Upper lobe of left lung (tissue), 6 donors: ENCODE results near the gene ASB1. TPM values are rescaled to one million over a fixed set of nuclear protein-coding genes. Genes with fewer than 3 reads are reported as not detected.

Experiments used
- ATAC-seq, 2 donors: fragments of 200-7000 bp; cut with Tn5 transposase; one replicate each; pipeline ENCODE4 v1.9.1; 2022; ENCODE audit warnings: mild to moderate bottlenecking in 2 of 2, moderate library complexity in 2 of 2; ENCODE audit not compliant: low FRiP score in 2 of 2
- DNase-seq, 2 donors: peaks; one replicate each; pipeline ENCODE4 v3.0.0-alpha.2; 2019 to 2020
- H3K27ac ChIP-seq, 4 donors: fragments of 200-600 bp; sonication (generic); one replicate each; pipeline ENCODE4 v1.5.1; 2016 to 2019
- H3K27me3 ChIP-seq, 4 donors: fragments of 200-600 bp; sonication (generic); one replicate each; pipeline ENCODE4 v1.5.1; 2017 to 2019
- H3K36me3 ChIP-seq, 4 donors: fragments of 200-600 bp; sonication (generic); one replicate each; pipeline ENCODE4 v1.5.1; 2016 to 2019
- H3K4me1 ChIP-seq, 4 donors: fragments of 200-600 bp; sonication (generic); one replicate each; pipeline ENCODE4 v1.5.1; 2018 to 2019
- H3K4me3 ChIP-seq, 4 donors: fragments of 200-600 bp; sonication (generic); one replicate each; pipeline ENCODE4 v1.5.1; 2017 to 2019; ENCODE audit warnings: mild to moderate bottlenecking in 2 of 4, moderate library complexity in 1 of 4
- H3K9me3 ChIP-seq, 4 donors: fragments of 200-600 bp; sonication (generic); one replicate each; pipeline ENCODE4 v1.5.1; 2018 to 2019
- EP300 ChIP-seq, 4 donors: sonication (generic); formaldehyde crosslinking; IDR thresholded peaks; one replicate each; pipeline ENCODE4 v1.5.1; 2017; ENCODE audit warnings: antibody characterized with exemption in 4 of 4, control low read depth in 2 of 4
- POLR2A ChIP-seq, 4 donors: fragments of 450-650 bp; IDR thresholded peaks; one replicate each; pipeline ENCODE4 v1.5.1; 2016 to 2017; ENCODE audit warnings: antibody characterized with exemption in 4 of 4, mild to moderate bottlenecking in 2 of 4
- POLR2AphosphoS5 ChIP-seq, 2 donors: sonication (generic); formaldehyde crosslinking; IDR thresholded peaks; one replicate each; pipeline ENCODE4 v1.5.1; 2017; ENCODE audit warnings: antibody characterized with exemption in 2 of 2
- WGBS, 2 donors: methylation state at CpG; one replicate each; pipeline ENCODE4 v1.1.5; 2017 to 2018; 5-methylcytosine and 5-hydroxymethylcytosine counted together
- total RNA-seq, 6 donors: library from RNA; depleted of rRNA in 4 of 6; stranded (reverse); fragments of >200 nt in 4 of 6; gene quantifications; one replicate each; pipeline versions ENCODE4 v1.1.0 to v1.2.1, GENCODE V29; 2016 to 2021
- TF ChIP-seq, protein P1 (sequence below), 6 experiments: fragments of 450-650 bp in 4 of 6; fragments of 200-600 bp in 2 of 6; sonication (generic) in 2 of 6; IDR thresholded peaks; one replicate each; pipeline ENCODE4 v1.5.1; 2016 to 2019; ENCODE audit warnings: antibody characterized with exemption in 6 of 6
- donor health status: DM: no; HTN: no; CAD: no; lungs with moderate emphysema.
- donor health status: DM: no; HTN: yes; CAD: no; lungs with severe emphysema.

The ASB1 gene
- total RNA-seq, 6 donors from 2014 or later, result 12.7 to 29.4 (median 24.3) TPM

DNA sequence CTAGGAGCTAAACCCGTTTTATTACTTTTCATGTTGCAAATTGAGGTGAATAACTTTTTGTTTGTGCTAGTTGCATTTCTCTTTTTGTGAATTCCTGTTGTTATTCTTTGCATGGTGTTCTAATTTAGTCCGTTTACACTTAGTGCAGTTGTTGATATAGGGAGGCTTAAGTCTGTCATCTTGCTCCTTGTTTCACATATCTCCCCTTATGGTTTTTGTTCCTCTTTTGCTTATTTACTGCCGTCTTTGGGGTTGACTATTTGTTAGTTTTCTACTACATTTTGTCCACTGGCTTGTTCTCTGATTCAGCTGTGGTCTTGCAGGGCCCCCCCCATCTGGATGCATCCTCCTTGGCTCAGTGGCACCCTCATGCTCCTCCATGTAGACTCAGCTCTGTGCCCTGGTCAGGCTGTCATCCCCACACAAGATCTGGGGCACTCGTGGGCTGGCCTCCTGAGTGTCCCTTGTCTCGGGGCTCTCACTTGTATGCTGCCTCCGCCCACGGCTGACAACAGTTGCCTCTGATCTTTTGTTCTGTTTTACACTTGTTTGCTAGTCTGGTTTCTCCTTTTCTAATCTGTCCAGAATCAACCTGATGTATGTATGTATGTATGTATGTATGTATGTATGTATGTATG is 42.9 kb upstream of the ASB1 start:
- ATAC-seq (no peak), DNase-seq (no peak)
- 83 to 88% methylated on average over 7 of the region's 7 CpGs for WGBS, 2 donors
- Histone ChIP-seq H3K36me3 (peaks cover 0 to 5% (median 0%) of the 10 kb centered on the region in 4 donors), H3K9me3 (no peaks in the 10 kb centered on the region), H3K4me3 (no peak overlapping the region), H3K4me1 (peaks cover 8 to 26% (median 22%) of the 10 kb centered on the region in 4 donors), H3K27ac (no peak overlapping the region), H3K27me3 (no peaks in the 10 kb centered on the region)
- TF ChIP-seq, protein P1, sequence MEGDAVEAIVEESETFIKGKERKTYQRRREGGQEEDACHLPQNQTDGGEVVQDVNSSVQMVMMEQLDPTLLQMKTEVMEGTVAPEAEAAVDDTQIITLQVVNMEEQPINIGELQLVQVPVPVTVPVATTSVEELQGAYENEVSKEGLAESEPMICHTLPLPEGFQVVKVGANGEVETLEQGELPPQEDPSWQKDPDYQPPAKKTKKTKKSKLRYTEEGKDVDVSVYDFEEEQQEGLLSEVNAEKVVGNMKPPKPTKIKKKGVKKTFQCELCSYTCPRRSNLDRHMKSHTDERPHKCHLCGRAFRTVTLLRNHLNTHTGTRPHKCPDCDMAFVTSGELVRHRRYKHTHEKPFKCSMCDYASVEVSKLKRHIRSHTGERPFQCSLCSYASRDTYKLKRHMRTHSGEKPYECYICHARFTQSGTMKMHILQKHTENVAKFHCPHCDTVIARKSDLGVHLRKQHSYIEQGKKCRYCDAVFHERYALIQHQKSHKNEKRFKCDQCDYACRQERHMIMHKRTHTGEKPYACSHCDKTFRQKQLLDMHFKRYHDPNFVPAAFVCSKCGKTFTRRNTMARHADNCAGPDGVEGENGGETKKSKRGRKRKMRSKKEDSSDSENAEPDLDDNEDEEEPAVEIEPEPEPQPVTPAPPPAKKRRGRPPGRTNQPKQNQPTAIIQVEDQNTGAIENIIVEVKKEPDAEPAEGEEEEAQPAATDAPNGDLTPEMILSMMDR (IDR thresholded peaks at IDR 0.05), result no peak
- TF ChIP-seq POLR2A (IDR thresholded peaks at IDR 0.05), result no peak
- TF ChIP-seq POLR2AphosphoS5 (IDR thresholded peaks at IDR 0.05), result no peak
- TF ChIP-seq EP300 (IDR thresholded peaks at IDR 0.05), result no peak

DNA sequence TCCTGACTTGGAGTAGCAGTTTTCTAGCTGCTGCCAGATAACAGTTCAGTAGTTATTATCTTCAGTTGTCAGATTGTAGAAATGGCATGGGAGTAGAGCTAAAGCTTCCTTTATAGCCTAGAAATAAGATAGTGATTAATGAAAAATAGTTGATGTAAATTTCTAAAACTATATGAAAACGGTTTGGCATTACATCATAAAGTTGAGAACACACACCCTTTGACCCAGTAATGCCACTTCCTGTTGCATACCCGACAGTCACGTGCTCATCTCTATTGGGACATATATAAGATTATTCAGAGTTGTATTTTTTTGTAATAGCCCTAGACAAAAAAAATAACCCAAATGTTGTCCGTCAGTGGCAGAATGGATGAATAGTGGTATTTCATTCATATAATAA is 39.4 kb upstream of the ASB1 start:
- Histone ChIP-seq H3K27ac (peak overlapping the region in 1 of 4 donors; percentile 45), H3K36me3 (no peaks in the 10 kb centered on the region), H3K27me3 (no peaks in the 10 kb centered on the region), H3K4me1 (peaks cover 6 to 9% (median 8%) of the 10 kb centered on the region in 4 donors), H3K9me3 (no peaks in the 10 kb centered on the region), H3K4me3 (no peak overlapping the region)
- WGBS, 2 donors, result 63 to 69% methylated on average over 4 of the region's 4 CpGs
- no peak for DNase-seq
- TF ChIP-seq, protein P1 (IDR thresholded peaks at IDR 0.05), result no peak
- TF ChIP-seq EP300 (IDR thresholded peaks at IDR 0.05) (peak in 1 of 4 donors; percentile 33), POLR2AphosphoS5 (IDR thresholded peaks at IDR 0.05) (peak in 1 of 2 donors; percentile 61)
- ATAC-seq, result peak in 1 of 2 donors; percentile 45

DNA sequence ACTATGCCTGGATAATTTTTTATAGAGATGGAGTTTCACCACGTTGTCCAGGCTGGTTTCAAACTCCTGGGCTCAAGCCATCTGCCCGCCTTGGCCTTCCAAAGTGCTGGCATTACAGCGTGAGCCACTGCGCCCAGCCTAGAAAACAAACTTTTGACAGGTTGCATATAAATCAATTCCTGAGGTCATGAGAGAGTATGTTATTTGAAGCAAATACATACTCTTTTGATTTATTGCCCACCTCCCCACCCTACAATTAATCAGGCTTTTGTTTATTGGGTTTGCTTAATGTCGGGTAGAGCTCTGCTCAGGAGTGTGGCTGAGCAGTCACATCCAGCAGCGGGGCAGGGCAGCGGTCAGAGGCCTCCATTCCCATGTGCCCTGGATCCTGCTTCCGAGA is 37.9 kb upstream of the ASB1 start:
- Histone ChIP-seq H3K4me1 (peaks cover 3 to 8% (median 7%) of the 10 kb centered on the region in 4 donors), H3K27me3 (no peaks in the 10 kb centered on the region), H3K27ac (no peak overlapping the region), H3K4me3 (no peak overlapping the region), H3K9me3 (no peaks in the 10 kb centered on the region), H3K36me3 (no peaks in the 10 kb centered on the region)
- TF ChIP-seq POLR2AphosphoS5 (IDR thresholded peaks at IDR 0.05) (no peak), POLR2A (IDR thresholded peaks at IDR 0.05) (no peak), EP300 (IDR thresholded peaks at IDR 0.05) (no peak)
- TF ChIP-seq, protein P1 (IDR thresholded peaks at IDR 0.05), result no peak
- WGBS, 2 donors, result 72 to 85% methylated on average over 8 of the region's 8 CpGs
- ATAC-seq (no peak), DNase-seq (no peak)

DNA sequence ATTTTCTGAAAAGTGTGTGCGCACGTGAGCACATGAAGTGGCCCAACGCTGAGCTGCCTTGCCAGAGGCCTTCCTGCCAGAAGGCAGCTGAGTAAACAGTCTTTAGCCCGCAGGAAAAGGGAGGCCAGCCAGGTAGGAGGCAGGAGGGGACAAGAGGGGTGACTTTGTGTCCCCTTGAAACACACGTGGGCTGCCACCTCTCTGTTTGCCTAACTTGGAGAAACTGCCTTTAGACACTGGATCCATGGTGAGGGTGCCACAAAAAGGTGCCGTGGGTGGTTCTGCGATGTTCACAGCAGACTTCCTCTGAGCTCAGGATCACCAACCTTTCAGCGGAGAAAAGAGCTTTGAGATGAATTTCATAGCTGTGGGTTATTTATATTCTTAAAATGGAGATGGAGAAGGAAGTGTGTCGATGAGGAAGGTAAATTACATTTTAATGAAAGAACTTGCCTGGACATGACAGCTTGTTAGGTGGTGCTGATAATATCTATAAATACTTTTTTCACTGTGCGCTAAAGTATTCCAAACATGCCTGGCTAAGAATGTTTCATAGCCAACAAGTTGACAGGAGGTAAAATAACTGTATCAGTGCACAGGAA is 36.6 kb upstream of the ASB1 start:
- peak; percentile 38 to 85 for ATAC-seq
- H3K4me1 ChIP-seq, result peaks cover 3 to 8% (median 7%) of the 10 kb centered on the region in 4 donors

More for the DNA sequence above, 36.6 kb upstream of the ASB1 start:
- no peaks in the 10 kb centered on the region for H3K36me3 ChIP-seq
- no peak overlapping the region for H3K4me3 ChIP-seq
- no peaks in the 10 kb centered on the region for H3K27me3 ChIP-seq
- TF ChIP-seq, protein P1 (IDR thresholded peaks at IDR 0.05), result no peak
- no peak for TF ChIP-seq EP300 (IDR thresholded peaks at IDR 0.05)
- TF ChIP-seq POLR2AphosphoS5 (IDR thresholded peaks at IDR 0.05), result peak in 1 of 2 donors; percentile 56
- TF ChIP-seq POLR2A (IDR thresholded peaks at IDR 0.05), result no peak
- peak overlapping the region in 1 of 4 donors; percentile 72 for H3K27ac ChIP-seq
- no peaks in the 10 kb centered on the region for H3K9me3 ChIP-seq
- 42 to 47% methylated on average over 10 of the region's 10 CpGs for WGBS, 2 donors
- peak in 1 of 2 donors; percentile 85 for DNase-seq
